COR-L47 (cell line): ENCODE measurements around the gene CDKN1B.

Experiments
- DNase-seq: peaks from one replicate; lab custom pipeline; 2025; lab: John Stamatoyannopoulos, UW

Gene CDKN1B

GRCh38 chr12:12701457-12701856, 15.7 kb upstream of the CDKN1B start:
- no peak for DNase-seq

GRCh38 chr12:12704593-12705230, 12.5 kb upstream of the CDKN1B start:
- DNase-seq: peak; percentile 75

- no peak for DNase-seq
These were observed 11.2 kb upstream of the CDKN1B start for GRCh38 chr12:12705838-12706520.

- no peak for DNase-seq
These were observed 3.3 kb upstream of the CDKN1B start for GRCh38 chr12:12713932-12714275.

- peak; percentile 25 for DNase-seq
These were observed 2.7 kb upstream of the CDKN1B start for GRCh38 chr12:12714276-12715021.

GRCh38 chr12:12715128-12715458, 2.1 kb upstream of the CDKN1B start:
- no peak for DNase-seq

GRCh38 chr12:12715459-12716150, 1.6 kb upstream of the CDKN1B start:
- DNase-seq: no peak

- no peak for DNase-seq
These were observed 896 bp upstream of the CDKN1B start for GRCh38 chr12:12716151-12716792.

GRCh38 chr12:12717586-12718380, 615 bp downstream of the CDKN1B start:
- no peak for DNase-seq

- DNase-seq: no peak
These were observed 1.2 kb downstream of the CDKN1B start for GRCh38 chr12:12718381-12718759.

GRCh38 chr12:12718853-12719252, 1.7 kb downstream of the CDKN1B start:
- no peak for DNase-seq

GRCh38 chr12:12719496-12719895, 2.3 kb downstream of the CDKN1B start:
- DNase-seq: no peak

GRCh38 chr12:12720052-12720451, 2.9 kb downstream of the CDKN1B start:
- DNase-seq: no peak

GRCh38 chr12:12720672-12721161, 3.5 kb downstream of the CDKN1B start:
- DNase-seq: no peak

- no peak for DNase-seq
These were observed 4.1 kb downstream of the CDKN1B start for GRCh38 chr12:12721176-12721751.

- no peak for DNase-seq
These were observed 4.8 kb downstream of the CDKN1B start for GRCh38 chr12:12721814-12722434.

- no peak for DNase-seq
These were observed 5.4 kb downstream of the CDKN1B start for GRCh38 chr12:12722435-12723148.

GRCh38 chr12:12723149-12723680, 6.0 kb downstream of the CDKN1B start:
- DNase-seq: no peak

- no peak for DNase-seq
These were observed 6.7 kb downstream of the CDKN1B start for GRCh38 chr12:12723681-12724420.
